CD4-positive, alpha-beta T cell (primary cell): ENCODE data around the gene PRRT3. TPM values are rescaled to one million over a fixed set of nuclear protein-coding genes. Genes with fewer than 3 reads are reported as not detected.
"Not testable (repeated sequence)": the region's sequence is repeated elsewhere in the genome, so short reads cannot be mapped to it uniquely, and the experiment has no call there.

ENCODE experiments used
- ATAC-seq: fragments of 200-7000 bp; cut with Tn5 transposase; one replicate; pipeline ENCODE4 v1.10.0; 2022; ENCODE audit warnings: mild to moderate bottlenecking; ENCODE audit not compliant: poor library complexity
- CTCF ChIA-PET: fragments of 350-600 bp; sonication (Branson Sonifier 250); formaldehyde crosslinking; loops from one replicate; lab custom pipeline; 2021; ENCODE audit warnings: antibody characterized with exemption, inconsistent platforms; lab: Charles Lee
- POLR2A ChIA-PET: fragments of 350-600 bp; sonication (Branson Sonifier 250); formaldehyde crosslinking; loops from one replicate; lab custom pipeline; 2021; ENCODE audit warnings: antibody characterized with exemption, inconsistent platforms; lab: Charles Lee
- DNase-seq, 14 experiments: peaks; one replicate each; pipeline ENCODE4 v3.0.0-alpha.2; 2013 to 2020; ENCODE audit warnings: mixed read lengths in 2 of 14
- H3K27ac ChIP-seq, 2 donors: one replicate each; pipeline versions ENCODE4 v1.5.1 to v1.7.0; 2013; ENCODE audit warnings: low read length in 2 of 2, low read depth in 1 of 2, mild to moderate bottlenecking in 1 of 2
- H3K27me3 ChIP-seq, 2 experiments: 1 replicate in 1 of 2; 2 replicates in 1 of 2; pipeline versions ENCODE4 v1.6.1 to v1.7.0; 2013; ENCODE audit warnings: low read length in 2 of 2, control low read depth in 1 of 2, mild to moderate bottlenecking in 1 of 2, moderate library complexity in 1 of 2; ENCODE audit not compliant: insufficient read depth in 2 of 2, control insufficient read depth in 1 of 2
- H3K36me3 ChIP-seq: one replicate; pipeline ENCODE4 v1.6.1; 2013; ENCODE audit warnings: low read length, control low read depth; ENCODE audit not compliant: insufficient read depth
- H3K4me1 ChIP-seq: one replicate; pipeline ENCODE4 v1.6.1; 2013; ENCODE audit warnings: low read length, control low read depth; ENCODE audit not compliant: insufficient read depth
- H3K4me3 ChIP-seq: one replicate; pipeline ENCODE4 v1.5.1; 2013; ENCODE audit warnings: mild to moderate bottlenecking, low read length, moderate library complexity
- H3K9me3 ChIP-seq, 2 experiments: 1 replicate in 1 of 2; 2 replicates in 1 of 2; pipeline versions ENCODE4 v1.6.1 to v1.7.0; 2013; ENCODE audit warnings: low read length in 2 of 2, mild to moderate bottlenecking in 2 of 2, control low read depth in 1 of 2, moderate library complexity in 1 of 2; ENCODE audit not compliant: control insufficient read depth in 1 of 2, insufficient read depth in 1 of 2
- H3K27ac Mint-ChIP-seq: one replicate; pipeline ENCODE4 v1.8.0; 2020; ENCODE audit warnings: mixed read lengths
- H3K27me3 Mint-ChIP-seq: one replicate; pipeline ENCODE4 v1.8.0; 2021; ENCODE audit warnings: mixed read lengths
- H3K36me3 Mint-ChIP-seq: one replicate; pipeline ENCODE4 v1.8.0; 2021; ENCODE audit warnings: low read depth, mixed read lengths
- H3K4me1 Mint-ChIP-seq: one replicate; pipeline ENCODE4 v1.8.0; 2021; ENCODE audit warnings: low read depth, mixed read lengths
- H3K4me3 Mint-ChIP-seq: one replicate; pipeline ENCODE4 v1.8.0; 2020; ENCODE audit warnings: mild to moderate bottlenecking, mixed read lengths
- H3K9me3 Mint-ChIP-seq: one replicate; pipeline ENCODE4 v1.8.0; 2020; ENCODE audit warnings: mixed read lengths
- intact Hi-C, 2 experiments: fragments of 100-400 bp; cut with DNase I in 1 of 2; cut with micrococcal nuclease in 1 of 2; formaldehyde crosslinking; loops; one replicate each; pipeline versions ENCODE4 v1.15.1 to v1.9.0; 2023 to 2025; cut with DNase I, micrococcal nuclease
- total RNA-seq, 174 experiments: library from RNA in 2 of 174; stranded (reverse) in 2 of 174; gene quantifications; one replicate each; pipeline ENCODE4 v1.2.3 and lab custom pipeline; 2021 to 2026
- TF ChIP-seq, protein P1 (sequence below): fragments of 200-600 bp; IDR thresholded peaks from one replicate; pipeline ENCODE4 v1.8.0; 2022; ENCODE audit warnings: antibody characterized with exemption, mild to moderate bottlenecking

Gene PRRT3
- total RNA-seq, 2 experiments from 2014 or later: 6.3 to 8.3 TPM

DNA sequence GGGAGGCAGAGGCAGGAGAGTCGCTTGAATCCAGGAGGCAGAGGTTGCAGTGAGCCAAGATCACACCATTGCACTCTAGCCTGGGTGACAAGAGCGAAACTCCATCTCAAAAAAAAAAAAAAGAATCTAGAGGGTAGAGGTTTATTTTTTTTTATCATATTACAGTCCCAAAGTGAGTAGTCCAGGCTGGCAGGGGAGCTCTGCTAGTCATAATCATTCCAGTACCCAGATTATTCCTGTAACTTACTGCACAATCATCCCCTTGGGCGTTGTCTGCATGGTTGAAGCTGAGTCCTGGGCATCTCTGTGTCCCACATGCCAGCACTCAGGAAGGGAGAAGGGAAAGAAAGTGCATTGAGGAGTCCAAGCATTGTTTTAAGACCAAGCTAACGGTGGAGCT, 10.0 kb downstream of the PRRT3 start:
- Mint-ChIP-seq H3K4me3 (no peak overlapping the region), H3K27ac (no peak overlapping the region), H3K4me1 (no peaks in the 10 kb centered on the region), H3K9me3 (no peaks in the 10 kb centered on the region), H3K36me3 (peaks cover 29% of the 10 kb centered on the region), H3K27me3 (no peaks in the 10 kb centered on the region)
- no peak overlapping the region for H3K27ac ChIP-seq
- ChIA-PET POLR2A (interaction anchor here (1.6 kb wide), 2 partner anchors 9 to 52 kb away, joined by 5 to 13 read pairs; partner anchors contain the start of genes CRELD1 and JAGN1), CTCF (interaction anchor here (1.0 to 2.6 kb wide), 2 partner anchors 9 to 98 kb away, joined by 3 to 8 read pairs; partner anchors contain the start of genes CRELD1 and RPUSD3)
- no peak overlapping the region for H3K4me3 ChIP-seq
- DNase-seq: no peak
- no peaks in the 10 kb centered on the region for H3K9me3 ChIP-seq
- no peak for ATAC-seq
- peaks cover 13% of the 10 kb centered on the region for H3K4me1 ChIP-seq
- intact Hi-C loops: no loop called here
- TF ChIP-seq, protein P1, sequence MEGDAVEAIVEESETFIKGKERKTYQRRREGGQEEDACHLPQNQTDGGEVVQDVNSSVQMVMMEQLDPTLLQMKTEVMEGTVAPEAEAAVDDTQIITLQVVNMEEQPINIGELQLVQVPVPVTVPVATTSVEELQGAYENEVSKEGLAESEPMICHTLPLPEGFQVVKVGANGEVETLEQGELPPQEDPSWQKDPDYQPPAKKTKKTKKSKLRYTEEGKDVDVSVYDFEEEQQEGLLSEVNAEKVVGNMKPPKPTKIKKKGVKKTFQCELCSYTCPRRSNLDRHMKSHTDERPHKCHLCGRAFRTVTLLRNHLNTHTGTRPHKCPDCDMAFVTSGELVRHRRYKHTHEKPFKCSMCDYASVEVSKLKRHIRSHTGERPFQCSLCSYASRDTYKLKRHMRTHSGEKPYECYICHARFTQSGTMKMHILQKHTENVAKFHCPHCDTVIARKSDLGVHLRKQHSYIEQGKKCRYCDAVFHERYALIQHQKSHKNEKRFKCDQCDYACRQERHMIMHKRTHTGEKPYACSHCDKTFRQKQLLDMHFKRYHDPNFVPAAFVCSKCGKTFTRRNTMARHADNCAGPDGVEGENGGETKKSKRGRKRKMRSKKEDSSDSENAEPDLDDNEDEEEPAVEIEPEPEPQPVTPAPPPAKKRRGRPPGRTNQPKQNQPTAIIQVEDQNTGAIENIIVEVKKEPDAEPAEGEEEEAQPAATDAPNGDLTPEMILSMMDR: no peak
- H3K36me3 ChIP-seq: peaks cover 22% of the 10 kb centered on the region
- H3K27me3 ChIP-seq: no peaks in the 10 kb centered on the region

DNA sequence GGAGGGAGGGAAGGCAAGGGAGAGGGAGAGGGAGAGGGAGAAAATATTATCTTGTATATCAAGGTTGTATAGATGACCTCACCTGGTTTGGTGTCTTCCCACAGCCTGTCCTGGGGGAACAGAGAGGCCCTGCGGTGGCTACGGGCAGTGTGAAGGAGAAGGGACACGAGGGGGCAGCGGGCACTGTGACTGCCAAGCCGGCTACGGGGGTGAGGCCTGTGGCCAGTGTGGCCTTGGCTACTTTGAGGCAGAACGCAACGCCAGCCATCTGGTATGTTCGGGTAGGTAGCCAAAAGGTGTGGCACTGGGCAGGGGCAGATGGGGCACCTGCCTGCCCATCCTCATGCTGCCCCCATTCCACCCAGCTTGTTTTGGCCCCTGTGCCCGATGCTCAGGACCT, 11.5 kb downstream of the PRRT3 start:
- ATAC-seq (no peak), DNase-seq (no peak)
- no peak overlapping the region for H3K4me3 Mint-ChIP-seq
- no peaks in the 10 kb centered on the region for H3K27me3 ChIP-seq
- no peaks in the 10 kb centered on the region for H3K9me3 Mint-ChIP-seq
- CTCF ChIA-PET: no interaction called here
- TF ChIP-seq, protein P1: no peak
- POLR2A ChIA-PET: no interaction called here
- no peak overlapping the region for H3K4me3 ChIP-seq
- H3K27ac ChIP-seq: no peak overlapping the region
- H3K4me1 Mint-ChIP-seq: peaks cover 13% of the 10 kb centered on the region
- H3K36me3 Mint-ChIP-seq: peaks cover 37% of the 10 kb centered on the region
- intact Hi-C loops: no loop called here
- no peak overlapping the region for H3K27ac Mint-ChIP-seq
- H3K27me3 Mint-ChIP-seq: no peaks in the 10 kb centered on the region
- H3K4me1 ChIP-seq: peaks cover 6% of the 10 kb centered on the region
- H3K36me3 ChIP-seq: peaks cover 35% of the 10 kb centered on the region
- H3K9me3 ChIP-seq: no peaks in the 10 kb centered on the region

- peaks cover 22% of the 10 kb centered on the region for H3K4me1 Mint-ChIP-seq
- Histone ChIP-seq H3K4me1 (peaks cover 13% of the 10 kb centered on the region), H3K36me3 (peaks cover 39% of the 10 kb centered on the region)
- POLR2A ChIA-PET, ATAC-seq, H3K4me3 ChIP-seq, CTCF ChIA-PET, H3K27ac ChIP-seq, H3K27ac Mint-ChIP-seq, DNase-seq, H3K9me3 Mint-ChIP-seq, H3K4me3 Mint-ChIP-seq, H3K9me3 ChIP-seq, H3K27me3 Mint-ChIP-seq, H3K27me3 ChIP-seq: not testable (repeated sequence)
- peaks cover 46% of the 10 kb centered on the region for H3K36me3 Mint-ChIP-seq
- intact Hi-C loops: loop anchor here in 1 of 2 experiments (10.0 kb wide), 2 partner anchors 205 to 345 kb away; partner anchors contain the start of gene VHL
Observed at GRCh38 chr3:9939906-9940305, 12.3 kb downstream of the PRRT3 start.

DNA sequence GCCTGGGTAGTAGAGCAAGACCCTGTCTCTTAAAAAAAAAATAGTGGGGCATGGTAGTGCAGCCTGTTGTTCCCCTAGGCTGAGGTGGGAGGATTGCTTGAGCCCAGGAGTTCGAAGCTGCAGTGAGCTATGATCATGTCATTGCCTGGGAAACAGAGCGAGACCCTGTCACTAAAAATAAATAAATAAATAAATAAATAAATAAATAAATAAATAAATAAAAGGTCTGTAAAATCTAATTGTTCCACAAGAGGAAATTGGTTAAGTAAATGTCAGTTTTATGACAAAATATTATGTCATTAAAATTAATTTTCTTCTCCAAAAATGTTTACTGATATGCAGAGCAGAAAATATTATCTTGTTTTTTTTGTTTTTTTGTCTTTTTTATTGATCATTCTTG, 13.2 kb downstream of the PRRT3 start:
- Histone ChIP-seq H3K4me3 (no peak overlapping the region), H3K27ac (no peak overlapping the region), H3K27me3 (no peaks in the 10 kb centered on the region), H3K4me1 (peaks cover 23% of the 10 kb centered on the region), H3K36me3 (peaks cover 36% of the 10 kb centered on the region), H3K9me3 (no peaks in the 10 kb centered on the region)
- no peaks in the 10 kb centered on the region for H3K27me3 Mint-ChIP-seq
- TF ChIP-seq, protein P1: no peak
- H3K4me1 Mint-ChIP-seq: peaks cover 31% of the 10 kb centered on the region
- ChIA-PET POLR2A (no interaction called here), CTCF (no interaction called here)
- no peak for ATAC-seq
- peaks cover 51% of the 10 kb centered on the region for H3K36me3 Mint-ChIP-seq
- H3K9me3 Mint-ChIP-seq: no peaks in the 10 kb centered on the region
- intact Hi-C loops: loop anchor here in 1 of 2 experiments (10.0 kb wide), 2 partner anchors 206 to 346 kb away; partner anchors contain the start of gene VHL
- no peak for DNase-seq
- H3K4me3 Mint-ChIP-seq: no peak overlapping the region
- no peak overlapping the region for H3K27ac Mint-ChIP-seq
